Transverse colon (tissue), 4 donors: Measurements from ENCODE around the gene ABCC1.

ENCODE experiments used
- EP300 ChIP-seq: sonication (generic); formaldehyde crosslinking; IDR thresholded peaks from one replicate; pipeline ENCODE4 v1.6.1; 2017; ENCODE audit warnings: antibody characterized with exemption, low read depth
- POLR2A ChIP-seq: fragments of 450-650 bp; IDR thresholded peaks from one replicate; pipeline ENCODE4 v1.6.1; 2016; ENCODE audit warnings: antibody characterized with exemption, mild to moderate bottlenecking, moderate library complexity
- POLR2AphosphoS5 ChIP-seq, 3 donors: sonication (generic); formaldehyde crosslinking; IDR thresholded peaks; one replicate each; pipeline ENCODE4 v1.6.1; 2016; ENCODE audit warnings: antibody characterized with exemption in 3 of 3
- TF ChIP-seq, protein P1 (sequence below), 5 experiments: fragments of 200-600 bp in 3 of 5; fragments of 450-650 bp in 2 of 5; sonication (generic) in 3 of 5; IDR thresholded peaks; 1 replicate in 2 of 5; 2 replicates in 3 of 5; pipeline ENCODE4 v1.5.1; 2016 to 2017; ENCODE audit warnings: antibody characterized with exemption in 5 of 5, inconsistent platforms in 3 of 5, mild to moderate bottlenecking in 2 of 5, moderate library complexity in 1 of 5

DNA sequence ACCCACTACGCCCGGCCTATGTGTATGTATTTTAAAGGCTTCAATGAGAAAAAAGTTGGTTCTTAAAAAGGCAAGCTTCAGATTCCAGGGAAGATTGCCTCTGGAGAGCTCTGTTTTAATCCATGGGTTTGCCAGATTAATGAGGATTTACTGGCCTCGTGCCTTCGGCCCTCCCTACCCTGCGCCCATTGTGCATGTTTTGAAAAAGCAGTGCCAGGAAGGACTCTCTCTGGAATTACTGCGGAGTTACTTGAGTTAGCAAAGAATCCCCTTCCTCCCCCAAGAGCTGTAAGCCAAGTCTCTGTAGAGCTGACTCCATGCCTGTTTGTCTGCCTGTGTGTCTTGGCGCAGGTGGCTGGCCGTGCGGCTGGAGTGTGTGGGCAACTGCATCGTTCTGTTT lies 175.0 kb downstream of the ABCC1 start:
- TF ChIP-seq, protein P1, sequence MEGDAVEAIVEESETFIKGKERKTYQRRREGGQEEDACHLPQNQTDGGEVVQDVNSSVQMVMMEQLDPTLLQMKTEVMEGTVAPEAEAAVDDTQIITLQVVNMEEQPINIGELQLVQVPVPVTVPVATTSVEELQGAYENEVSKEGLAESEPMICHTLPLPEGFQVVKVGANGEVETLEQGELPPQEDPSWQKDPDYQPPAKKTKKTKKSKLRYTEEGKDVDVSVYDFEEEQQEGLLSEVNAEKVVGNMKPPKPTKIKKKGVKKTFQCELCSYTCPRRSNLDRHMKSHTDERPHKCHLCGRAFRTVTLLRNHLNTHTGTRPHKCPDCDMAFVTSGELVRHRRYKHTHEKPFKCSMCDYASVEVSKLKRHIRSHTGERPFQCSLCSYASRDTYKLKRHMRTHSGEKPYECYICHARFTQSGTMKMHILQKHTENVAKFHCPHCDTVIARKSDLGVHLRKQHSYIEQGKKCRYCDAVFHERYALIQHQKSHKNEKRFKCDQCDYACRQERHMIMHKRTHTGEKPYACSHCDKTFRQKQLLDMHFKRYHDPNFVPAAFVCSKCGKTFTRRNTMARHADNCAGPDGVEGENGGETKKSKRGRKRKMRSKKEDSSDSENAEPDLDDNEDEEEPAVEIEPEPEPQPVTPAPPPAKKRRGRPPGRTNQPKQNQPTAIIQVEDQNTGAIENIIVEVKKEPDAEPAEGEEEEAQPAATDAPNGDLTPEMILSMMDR (IDR thresholded peaks at IDR 0.05): no peak
- TF ChIP-seq EP300 (no peak), POLR2AphosphoS5 (IDR thresholded peaks at IDR 0.05) (no peak), POLR2A (no peak)
